ENCODE results near the gene HS6ST3.

DNA sequence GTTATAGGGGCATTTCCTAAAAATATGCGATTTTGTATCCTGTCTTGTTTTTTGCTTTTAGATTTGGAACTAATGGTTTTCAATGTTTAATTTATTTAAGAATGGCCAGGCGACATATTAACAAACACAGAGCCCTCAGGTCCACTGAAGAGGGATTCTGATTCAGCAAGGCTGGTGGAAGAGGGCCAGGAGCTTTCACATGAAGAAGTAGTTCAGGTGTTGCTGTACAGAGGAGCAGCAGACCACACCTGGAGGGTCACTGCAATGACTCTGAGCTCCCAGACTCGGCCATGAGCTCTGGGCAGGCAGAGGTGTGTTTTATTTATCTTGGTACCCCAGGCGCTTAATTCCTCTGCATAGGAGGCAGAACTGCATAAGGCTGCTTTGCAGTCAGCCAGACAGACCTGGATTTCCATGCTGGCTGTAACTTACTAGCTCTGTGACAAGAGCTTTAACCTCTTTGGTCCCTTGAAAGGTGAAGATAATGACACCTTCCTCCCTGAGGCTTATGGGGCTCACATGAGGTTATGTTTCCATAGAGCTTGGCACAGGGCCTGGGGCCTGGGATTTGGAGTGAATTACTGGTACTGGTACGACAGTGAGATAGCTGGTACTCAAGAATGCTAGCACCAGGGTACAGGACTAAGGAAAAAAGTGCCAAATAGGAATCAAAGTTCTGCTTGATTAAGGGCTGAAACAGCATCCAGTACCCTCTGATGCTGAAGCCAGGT lies 719.6 kb downstream of the HS6ST3 start:
- TF ChIP-seq, protein P1, sequence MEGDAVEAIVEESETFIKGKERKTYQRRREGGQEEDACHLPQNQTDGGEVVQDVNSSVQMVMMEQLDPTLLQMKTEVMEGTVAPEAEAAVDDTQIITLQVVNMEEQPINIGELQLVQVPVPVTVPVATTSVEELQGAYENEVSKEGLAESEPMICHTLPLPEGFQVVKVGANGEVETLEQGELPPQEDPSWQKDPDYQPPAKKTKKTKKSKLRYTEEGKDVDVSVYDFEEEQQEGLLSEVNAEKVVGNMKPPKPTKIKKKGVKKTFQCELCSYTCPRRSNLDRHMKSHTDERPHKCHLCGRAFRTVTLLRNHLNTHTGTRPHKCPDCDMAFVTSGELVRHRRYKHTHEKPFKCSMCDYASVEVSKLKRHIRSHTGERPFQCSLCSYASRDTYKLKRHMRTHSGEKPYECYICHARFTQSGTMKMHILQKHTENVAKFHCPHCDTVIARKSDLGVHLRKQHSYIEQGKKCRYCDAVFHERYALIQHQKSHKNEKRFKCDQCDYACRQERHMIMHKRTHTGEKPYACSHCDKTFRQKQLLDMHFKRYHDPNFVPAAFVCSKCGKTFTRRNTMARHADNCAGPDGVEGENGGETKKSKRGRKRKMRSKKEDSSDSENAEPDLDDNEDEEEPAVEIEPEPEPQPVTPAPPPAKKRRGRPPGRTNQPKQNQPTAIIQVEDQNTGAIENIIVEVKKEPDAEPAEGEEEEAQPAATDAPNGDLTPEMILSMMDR (conservative IDR thresholded peaks at IDR 0.05 in 1 of 2, IDR thresholded peaks at IDR 0.05 in 1 of 2; ENCODE audit: low read depth in 1 of 2, low read length in 2 of 2): no peak
- TF ChIP-seq EZH2 (IDR thresholded peaks at IDR 0.05; ENCODE audit: low read length, missing control alignments): no peak
